CD4-positive, CD25-positive, alpha-beta regulatory T cell (primary cell): ENCODE data around the gene PYDC1. TPM values are rescaled to one million over a fixed set of nuclear protein-coding genes. Genes with fewer than 3 reads are reported as not detected.

Experiments
- ATAC-seq, 2 donors: fragments of 150-1000 bp; cut with Tn5 transposase; one replicate each; pipeline ENCODE4 v1.10.0; 2021; ENCODE audit warnings: low read depth in 2 of 2, moderate number of reproducible peaks in 2 of 2, moderate library complexity in 1 of 2
- DNase-seq, 3 donors: peaks; one replicate each; pipeline versions ENCODE4 v3.0.0 to v3.0.0-alpha.2; 2012 to 2022; ENCODE audit warnings: mixed read lengths in 1 of 3
- H3K27ac ChIP-seq: one replicate; pipeline ENCODE4 v1.7.0; 2013; ENCODE audit warnings: mild to moderate bottlenecking, low read length; ENCODE audit not compliant: insufficient read depth, poor library complexity, severe bottlenecking
- H3K27me3 ChIP-seq: one replicate; pipeline ENCODE4 v1.7.0; 2013; ENCODE audit warnings: low read length; ENCODE audit not compliant: control insufficient read depth, insufficient read depth
- H3K36me3 ChIP-seq: one replicate; pipeline ENCODE4 v1.7.0; 2013; ENCODE audit warnings: mild to moderate bottlenecking, low read length, moderate library complexity; ENCODE audit not compliant: control insufficient read depth, insufficient read depth
- H3K4me1 ChIP-seq: 2 replicates; pipeline ENCODE4 v1.7.0; 2013; ENCODE audit warnings: mild to moderate bottlenecking, low read length; ENCODE audit not compliant: insufficient read depth, control insufficient read depth, poor library complexity, severe bottlenecking
- H3K4me3 ChIP-seq: one replicate; pipeline ENCODE4 v1.7.0; 2013; ENCODE audit warnings: low read depth, mild to moderate bottlenecking, low read length, moderate library complexity
- H3K9me3 ChIP-seq, 2 experiments: 1 replicate in 1 of 2; 2 replicates in 1 of 2; pipeline ENCODE4 v1.7.0; 2013; ENCODE audit warnings: low read length in 2 of 2, mild to moderate bottlenecking in 1 of 2, moderate library complexity in 1 of 2; ENCODE audit not compliant: control insufficient read depth in 2 of 2
- H3K27ac Mint-ChIP-seq, 3 donors: one replicate each; pipeline ENCODE4 v1.8.0; 2020 to 2022; ENCODE audit warnings: mild to moderate bottlenecking in 3 of 3, mixed read lengths in 3 of 3, moderate library complexity in 2 of 3
- H3K27me3 Mint-ChIP-seq: one replicate; pipeline ENCODE4 v1.8.0; 2022; ENCODE audit warnings: mild to moderate bottlenecking, mixed read lengths
- H3K36me3 Mint-ChIP-seq: one replicate; pipeline ENCODE4 v1.8.0; 2020; ENCODE audit warnings: mixed read lengths
- H3K4me1 Mint-ChIP-seq, 4 donors: one replicate each; pipeline ENCODE4 v1.8.0; 2020 to 2022; ENCODE audit warnings: mixed read lengths in 4 of 4, mild to moderate bottlenecking in 1 of 4
- H3K4me3 Mint-ChIP-seq, 4 donors: one replicate each; pipeline ENCODE4 v1.8.0; 2020 to 2022; ENCODE audit warnings: mild to moderate bottlenecking in 4 of 4, mixed read lengths in 4 of 4, moderate library complexity in 3 of 4
- H3K9me3 Mint-ChIP-seq, 7 donors: one replicate each; pipeline ENCODE4 v1.8.0; 2020 to 2022; ENCODE audit warnings: mixed read lengths in 7 of 7, mild to moderate bottlenecking in 3 of 7, moderate library complexity in 2 of 7
- polyA plus RNA-seq, 4 donors: library from polyadenylated mRNA; unstranded; fragments of 300-500 nt; fragmentation: Illumina TruSeq; gene quantifications; one replicate each; pipeline ENCODE4 v1.2.3, GENCODE V29; 2021
- total RNA-seq: library from RNA; stranded (reverse); gene quantifications from one replicate; pipeline ENCODE4 v1.2.3, GENCODE V29; 2022

The PYDC1 gene
- total and polyA plus RNA-seq, 5 donors from 2014 or later: not detected

GRCh38 chr16:31219154-31219741 lies 2.3 kb upstream of the PYDC1 start:
- Mint-ChIP-seq H3K9me3 (peaks cover 0 to 2% (median 0%) of the 10 kb centered on the region in 7 donors), H3K27ac (no peak overlapping the region), H3K4me3 (no peak overlapping the region), H3K4me1 (peaks cover 0 to 17% (median 4%) of the 10 kb centered on the region in 4 donors), H3K27me3 (peaks cover 54% of the 10 kb centered on the region), H3K36me3 (no peaks in the 10 kb centered on the region)
- H3K4me3 ChIP-seq: no peak overlapping the region
- no peaks in the 10 kb centered on the region for H3K9me3 ChIP-seq
- H3K27ac ChIP-seq: no peak overlapping the region
- DNase-seq: no peak
- H3K4me1 ChIP-seq: peaks cover 26% of the 10 kb centered on the region
- H3K27me3 ChIP-seq: peaks cover 10% of the 10 kb centered on the region
- no peak for ATAC-seq
- H3K36me3 ChIP-seq: no peaks in the 10 kb centered on the region

- no peak overlapping the region for H3K4me3 ChIP-seq
- Mint-ChIP-seq H3K4me1 (peaks cover 0 to 17% (median 4%) of the 10 kb centered on the region in 4 donors), H3K4me3 (peak overlapping the region in 2 of 4 donors; percentile 66 to 68), H3K36me3 (no peaks in the 10 kb centered on the region), H3K9me3 (peaks cover 0 to 3% (median 0%) of the 10 kb centered on the region in 7 donors), H3K27me3 (peaks cover 72% of the 10 kb centered on the region), H3K27ac (no peak overlapping the region)
- peaks cover 26% of the 10 kb centered on the region for H3K4me1 ChIP-seq
- ATAC-seq (no peak), DNase-seq (no peak)
- no peaks in the 10 kb centered on the region for H3K36me3 ChIP-seq
- peaks cover 10% of the 10 kb centered on the region for H3K27me3 ChIP-seq
- H3K9me3 ChIP-seq: no peaks in the 10 kb centered on the region
- no peak overlapping the region for H3K27ac ChIP-seq
These were observed 198 bp upstream of the PYDC1 start for GRCh38 chr16:31217136-31217530.

GRCh38 chr16:31215287-31216162 lies 1.4 kb downstream of the PYDC1 start:
- Histone ChIP-seq H3K36me3 (no peaks in the 10 kb centered on the region), H3K27ac (no peak overlapping the region), H3K4me3 (no peak overlapping the region), H3K27me3 (peaks cover 15% of the 10 kb centered on the region), H3K9me3 (no peaks in the 10 kb centered on the region), H3K4me1 (peaks cover 26% of the 10 kb centered on the region)
- H3K4me1 Mint-ChIP-seq: peaks cover 0 to 17% (median 8%) of the 10 kb centered on the region in 4 donors
- H3K27ac Mint-ChIP-seq: peak overlapping the region in 1 of 3 donors; percentile 56
- no peaks in the 10 kb centered on the region for H3K36me3 Mint-ChIP-seq
- peaks cover 68% of the 10 kb centered on the region for H3K27me3 Mint-ChIP-seq
- peak in 1 of 3 donors; percentile 53 for DNase-seq
- peaks cover 0 to 4% (median 0%) of the 10 kb centered on the region in 7 donors for H3K9me3 Mint-ChIP-seq
- peak; percentile 37 to 48 for ATAC-seq
- peak overlapping the region in 3 of 4 donors; percentile 64 to 87 (median 73) for H3K4me3 Mint-ChIP-seq

GRCh38 chr16:31214708-31215286 lies 2.1 kb downstream of the PYDC1 start:
- peaks cover 15% of the 10 kb centered on the region for H3K27me3 ChIP-seq
- ATAC-seq (peak; percentile 33 to 41), DNase-seq (peak in 1 of 3 donors; percentile 39)
- Mint-ChIP-seq H3K9me3 (peaks cover 0 to 5% (median 0%) of the 10 kb centered on the region in 7 donors), H3K4me1 (peaks cover 0 to 17% (median 8%) of the 10 kb centered on the region in 4 donors), H3K4me3 (peak overlapping the region in 2 of 4 donors; percentile 22 to 62), H3K27me3 (peaks cover 67% of the 10 kb centered on the region), H3K27ac (no peak overlapping the region), H3K36me3 (no peaks in the 10 kb centered on the region)
- H3K4me1 ChIP-seq: peaks cover 26% of the 10 kb centered on the region
- no peaks in the 10 kb centered on the region for H3K9me3 ChIP-seq
- no peak overlapping the region for H3K27ac ChIP-seq
- H3K4me3 ChIP-seq: no peak overlapping the region
- H3K36me3 ChIP-seq: no peaks in the 10 kb centered on the region

- H3K27ac Mint-ChIP-seq: peak within 1 kb of the TSS in 1 of 3 donors; percentile 26
- Histone ChIP-seq H3K4me3 (no peak within 1 kb of the TSS), H3K27ac (no peak within 1 kb of the TSS), H3K4me1 (peaks cover 26% of the 10 kb centered on the region), H3K36me3 (no peaks in the 10 kb centered on the region), H3K9me3 (no peaks in the 10 kb centered on the region), H3K27me3 (peaks cover 15% of the 10 kb centered on the region)
- H3K36me3 Mint-ChIP-seq: no peaks in the 10 kb centered on the region
- H3K27me3 Mint-ChIP-seq: peaks cover 63% of the 10 kb centered on the region
- DNase-seq (no peak), ATAC-seq (no peak)
- H3K9me3 Mint-ChIP-seq: peaks cover 0 to 5% (median 0%) of the 10 kb centered on the region in 7 donors
- peak within 1 kb of the TSS in 3 of 4 donors; percentile 22 to 62 (median 43) for H3K4me3 Mint-ChIP-seq
- peaks cover 0 to 17% (median 8%) of the 10 kb centered on the region in 4 donors for H3K4me1 Mint-ChIP-seq
These were observed 2.8 kb downstream of the PYDC1 start, which contains the start of gene TRIM72 for GRCh38 chr16:31213877-31214707. TSS of gene TRIM72 (plus strand) at chr16:31214119. CDS start at chr16:31214739, 620 bp downstream.

GRCh38 chr16:31213342-31213741 lies 3.6 kb downstream of the PYDC1 start:
- H3K27ac Mint-ChIP-seq: peak overlapping the region in 1 of 3 donors; percentile 5
- no peak for ATAC-seq
- H3K36me3 ChIP-seq: no peaks in the 10 kb centered on the region
- H3K4me1 Mint-ChIP-seq: peaks cover 0 to 17% (median 8%) of the 10 kb centered on the region in 4 donors
- no peak for DNase-seq
- H3K4me1 ChIP-seq: peaks cover 26% of the 10 kb centered on the region
- H3K4me3 ChIP-seq: no peak overlapping the region
- H3K27me3 Mint-ChIP-seq: peaks cover 55% of the 10 kb centered on the region
- H3K9me3 ChIP-seq: no peaks in the 10 kb centered on the region
- H3K4me3 Mint-ChIP-seq: peak overlapping the region in 1 of 4 donors; percentile 43
- no peaks in the 10 kb centered on the region for H3K36me3 Mint-ChIP-seq
- H3K27ac ChIP-seq: no peak overlapping the region
- H3K9me3 Mint-ChIP-seq: peaks cover 0 to 5% (median 0%) of the 10 kb centered on the region in 7 donors
- peaks cover 15% of the 10 kb centered on the region for H3K27me3 ChIP-seq

GRCh38 chr16:31206776-31207175 lies 10.2 kb downstream of the PYDC1 start:
- Mint-ChIP-seq H3K27me3 (peaks cover 26% of the 10 kb centered on the region), H3K4me3 (peak overlapping the region in 2 of 4 donors; percentile 26 to 75), H3K36me3 (no peaks in the 10 kb centered on the region), H3K27ac (no peak overlapping the region), H3K9me3 (peaks cover 0 to 2% (median 0%) of the 10 kb centered on the region in 7 donors), H3K4me1 (peaks cover 9 to 15% (median 12%) of the 10 kb centered on the region in 4 donors)
- Histone ChIP-seq H3K4me3 (no peak overlapping the region), H3K27me3 (peaks cover 2% of the 10 kb centered on the region), H3K36me3 (no peaks in the 10 kb centered on the region), H3K27ac (no peak overlapping the region), H3K9me3 (no peaks in the 10 kb centered on the region), H3K4me1 (peaks cover 10% of the 10 kb centered on the region)
- no peak for DNase-seq
- no peak for ATAC-seq
